ENCODE results near the gene GPHB5.

- TF ChIP-seq EZH2 (IDR thresholded peaks at IDR 0.05; ENCODE audit: low read depth, unreplicated experiment) (no peak), CTCF (conservative IDR thresholded peaks at IDR 0.05; ENCODE audit: low read depth in 2 of 2) (no peak), POLR2AphosphoS5 (IDR thresholded peaks at IDR 0.05; ENCODE audit: low read depth) (no peak), JUNB (IDR thresholded peaks at IDR 0.05; ENCODE audit: unreplicated experiment) (no peak), ZNF114 (CRISPR knock-in tag; IDR thresholded peaks at IDR 0.05) (no peak), EZH2phosphoT487 (IDR thresholded peaks at IDR 0.05; ENCODE audit: unreplicated experiment) (no peak), REST (IDR thresholded peaks at IDR 0.05; ENCODE audit: unreplicated experiment) (no peak), CREB1 (CRISPR knock-in tag; IDR thresholded peaks at IDR 0.05; ENCODE audit: low read depth) (no peak), NANOG (IDR thresholded peaks at IDR 0.05; ENCODE audit: borderline replicate concordance) (no peak), ZNF331 (CRISPR knock-in tag; IDR thresholded peaks at IDR 0.05; ENCODE audit: low read depth) (no peak), STAT1 (IDR thresholded peaks at IDR 0.05; ENCODE audit: unreplicated experiment) (no peak)
- TF ChIP-seq, protein P1, sequence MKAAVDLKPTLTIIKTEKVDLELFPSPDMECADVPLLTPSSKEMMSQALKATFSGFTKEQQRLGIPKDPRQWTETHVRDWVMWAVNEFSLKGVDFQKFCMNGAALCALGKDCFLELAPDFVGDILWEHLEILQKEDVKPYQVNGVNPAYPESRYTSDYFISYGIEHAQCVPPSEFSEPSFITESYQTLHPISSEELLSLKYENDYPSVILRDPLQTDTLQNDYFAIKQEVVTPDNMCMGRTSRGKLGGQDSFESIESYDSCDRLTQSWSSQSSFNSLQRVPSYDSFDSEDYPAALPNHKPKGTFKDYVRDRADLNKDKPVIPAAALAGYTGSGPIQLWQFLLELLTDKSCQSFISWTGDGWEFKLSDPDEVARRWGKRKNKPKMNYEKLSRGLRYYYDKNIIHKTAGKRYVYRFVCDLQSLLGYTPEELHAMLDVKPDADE (IDR thresholded peaks at IDR 0.05): no peak
- TF ChIP-seq, protein P2, sequence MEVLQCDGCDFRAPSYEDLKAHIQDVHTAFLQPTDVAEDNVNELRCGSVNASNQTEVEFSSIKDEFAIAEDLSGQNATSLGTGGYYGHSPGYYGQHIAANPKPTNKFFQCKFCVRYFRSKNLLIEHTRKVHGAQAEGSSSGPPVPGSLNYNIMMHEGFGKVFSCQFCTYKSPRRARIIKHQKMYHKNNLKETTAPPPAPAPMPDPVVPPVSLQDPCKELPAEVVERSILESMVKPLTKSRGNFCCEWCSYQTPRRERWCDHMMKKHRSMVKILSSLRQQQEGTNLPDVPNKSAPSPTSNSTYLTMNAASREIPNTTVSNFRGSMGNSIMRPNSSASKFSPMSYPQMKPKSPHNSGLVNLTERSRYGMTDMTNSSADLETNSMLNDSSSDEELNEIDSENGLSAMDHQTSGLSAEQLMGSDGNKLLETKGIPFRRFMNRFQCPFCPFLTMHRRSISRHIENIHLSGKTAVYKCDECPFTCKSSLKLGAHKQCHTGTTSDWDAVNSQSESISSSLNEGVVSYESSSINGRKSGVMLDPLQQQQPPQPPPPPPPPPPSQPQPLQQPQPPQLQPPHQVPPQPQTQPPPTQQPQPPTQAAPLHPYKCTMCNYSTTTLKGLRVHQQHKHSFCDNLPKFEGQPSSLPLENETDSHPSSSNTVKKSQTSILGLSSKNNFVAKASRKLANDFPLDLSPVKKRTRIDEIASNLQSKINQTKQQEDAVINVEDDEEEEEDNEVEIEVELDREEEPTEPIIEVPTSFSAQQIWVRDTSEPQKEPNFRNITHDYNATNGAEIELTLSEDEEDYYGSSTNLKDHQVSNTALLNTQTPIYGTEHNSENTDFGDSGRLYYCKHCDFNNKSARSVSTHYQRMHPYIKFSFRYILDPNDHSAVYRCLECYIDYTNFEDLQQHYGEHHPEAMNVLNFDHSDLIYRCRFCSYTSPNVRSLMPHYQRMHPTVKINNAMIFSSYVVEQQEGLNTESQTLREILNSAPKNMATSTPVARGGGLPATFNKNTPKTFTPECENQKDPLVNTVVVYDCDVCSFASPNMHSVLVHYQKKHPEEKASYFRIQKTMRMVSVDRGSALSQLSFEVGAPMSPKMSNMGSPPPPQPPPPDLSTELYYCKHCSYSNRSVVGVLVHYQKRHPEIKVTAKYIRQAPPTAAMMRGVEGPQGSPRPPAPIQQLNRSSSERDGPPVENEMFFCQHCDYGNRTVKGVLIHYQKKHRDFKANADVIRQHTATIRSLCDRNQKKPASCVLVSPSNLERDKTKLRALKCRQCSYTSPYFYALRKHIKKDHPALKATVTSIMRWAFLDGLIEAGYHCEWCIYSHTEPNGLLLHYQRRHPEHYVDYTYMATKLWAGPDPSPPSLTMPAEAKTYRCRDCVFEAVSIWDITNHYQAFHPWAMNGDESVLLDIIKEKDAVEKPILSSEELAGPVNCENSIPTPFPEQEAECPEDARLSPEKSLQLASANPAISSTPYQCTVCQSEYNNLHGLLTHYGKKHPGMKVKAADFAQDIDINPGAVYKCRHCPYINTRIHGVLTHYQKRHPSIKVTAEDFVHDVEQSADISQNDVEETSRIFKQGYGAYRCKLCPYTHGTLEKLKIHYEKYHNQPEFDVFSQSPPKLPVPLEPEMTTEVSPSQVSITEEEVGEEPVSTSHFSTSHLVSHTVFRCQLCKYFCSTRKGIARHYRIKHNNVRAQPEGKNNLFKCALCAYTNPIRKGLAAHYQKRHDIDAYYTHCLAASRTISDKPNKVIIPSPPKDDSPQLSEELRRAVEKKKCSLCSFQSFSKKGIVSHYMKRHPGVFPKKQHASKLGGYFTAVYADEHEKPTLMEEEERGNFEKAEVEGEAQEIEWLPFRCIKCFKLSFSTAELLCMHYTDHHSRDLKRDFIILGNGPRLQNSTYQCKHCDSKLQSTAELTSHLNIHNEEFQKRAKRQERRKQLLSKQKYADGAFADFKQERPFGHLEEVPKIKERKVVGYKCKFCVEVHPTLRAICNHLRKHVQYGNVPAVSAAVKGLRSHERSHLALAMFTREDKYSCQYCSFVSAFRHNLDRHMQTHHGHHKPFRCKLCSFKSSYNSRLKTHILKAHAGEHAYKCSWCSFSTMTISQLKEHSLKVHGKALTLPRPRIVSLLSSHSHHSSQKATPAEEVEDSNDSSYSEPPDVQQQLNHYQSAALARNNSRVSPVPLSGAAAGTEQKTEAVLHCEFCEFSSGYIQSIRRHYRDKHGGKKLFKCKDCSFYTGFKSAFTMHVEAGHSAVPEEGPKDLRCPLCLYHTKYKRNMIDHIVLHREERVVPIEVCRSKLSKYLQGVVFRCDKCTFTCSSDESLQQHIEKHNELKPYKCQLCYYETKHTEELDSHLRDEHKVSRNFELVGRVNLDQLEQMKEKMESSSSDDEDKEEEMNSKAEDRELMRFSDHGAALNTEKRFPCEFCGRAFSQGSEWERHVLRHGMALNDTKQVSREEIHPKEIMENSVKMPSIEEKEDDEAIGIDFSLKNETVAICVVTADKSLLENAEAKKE (CRISPR knock-in tag; IDR thresholded peaks at IDR 0.05): no peak; the same call in 1 of the 2 replicates
Measured at GRCh38 chr14:63266106-63266505, 52.6 kb downstream of the GPHB5 start.

Measured in GM23338 (cell line).